Endodermal cell (in vitro differentiated cells): Measurements from ENCODE around the gene ARHGEF40. TPM values are rescaled to one million over a fixed set of nuclear protein-coding genes. Genes with fewer than 3 reads are reported as not detected.

Source experiments
- DNase-seq: peaks from one replicate; pipeline ENCODE4 v3.0.0-alpha.2; 2017
- H3K27ac ChIP-seq: 2 replicates; pipeline ENCODE4 v1.5.1; 2013; ENCODE audit warnings: mild to moderate bottlenecking, low read depth, low read length, moderate library complexity
- H3K27me3 ChIP-seq: 2 replicates; pipeline ENCODE4 v1.6.1; 2013; ENCODE audit warnings: mild to moderate bottlenecking, low read length, moderate library complexity; ENCODE audit not compliant: insufficient read depth, control insufficient read depth, poor library complexity, severe bottlenecking
- H3K36me3 ChIP-seq: 2 replicates; pipeline ENCODE4 v1.7.0; 2013; ENCODE audit warnings: mild to moderate bottlenecking, low read length, moderate library complexity; ENCODE audit not compliant: control insufficient read depth, insufficient read depth
- H3K4me1 ChIP-seq: one replicate; pipeline ENCODE4 v1.7.0; 2013; ENCODE audit warnings: low read length; ENCODE audit not compliant: control insufficient read depth, insufficient read depth
- H3K4me3 ChIP-seq: 2 replicates; pipeline ENCODE4 v1.5.1; 2013; ENCODE audit warnings: mild to moderate bottlenecking, low read length, moderate library complexity
- H3K9ac ChIP-seq: 2 replicates; pipeline ENCODE4 v1.6.1; 2013; ENCODE audit warnings: mild to moderate bottlenecking, low read length, moderate library complexity; ENCODE audit not compliant: poor library complexity, severe bottlenecking; ENCODE audit errors: extremely low read depth
- H3K9me3 ChIP-seq: 2 replicates; pipeline ENCODE4 v1.6.1; 2013; ENCODE audit warnings: mild to moderate bottlenecking, low read length, moderate library complexity; ENCODE audit not compliant: control insufficient read depth
- H3K27ac Mint-ChIP-seq: 2 replicates; pipeline ENCODE4 v1.8.0; 2020; ENCODE audit warnings: mixed read lengths
- H3K27me3 Mint-ChIP-seq: 2 replicates; pipeline ENCODE4 v1.8.0; 2021; ENCODE audit warnings: mild to moderate bottlenecking, mixed read lengths; ENCODE audit not compliant: insufficient read depth
- H3K36me3 Mint-ChIP-seq: 2 replicates; pipeline ENCODE4 v1.8.0; 2020; ENCODE audit warnings: low read depth, mixed read lengths
- H3K4me1 Mint-ChIP-seq: 2 replicates; pipeline ENCODE4 v1.8.0; 2020; ENCODE audit warnings: mixed read lengths
- H3K4me3 Mint-ChIP-seq: 2 replicates; pipeline ENCODE4 v1.8.0; 2020; ENCODE audit warnings: mild to moderate bottlenecking, moderate library complexity, mixed read lengths
- H3K9me3 Mint-ChIP-seq: 2 replicates; pipeline ENCODE4 v1.8.0; 2020; ENCODE audit warnings: mild to moderate bottlenecking, mixed read lengths
- WGBS, 2 experiments: methylation state at CpG; one replicate each; pipeline versions ENCODE4 v1.1.5 to v1.1.7; 2013; ENCODE audit warnings: missing lambda C conversion rate in 2 of 2, mixed read lengths in 1 of 2; ENCODE audit not compliant: insufficient coverage in 1 of 2, insufficient read length in 1 of 2; 5-methylcytosine and 5-hydroxymethylcytosine counted together
- total RNA-seq, 2 donors: library from RNA; stranded (reverse); fragmentation: NEBNext Ultra II Directional in 1 of 2; extraction: Animal tissue kit (Norgen Biotek cat#: 25700) in 1 of 2; gene quantifications; 2 replicates in 1 of 2; 3 replicates in 1 of 2; pipeline ENCODE4 v1.2.1, GENCODE V29; 2021
- TF ChIP-seq, protein P1 (sequence below): fragments of 200-600 bp; sonication (generic); conservative IDR thresholded peaks from 2 replicates; pipeline ENCODE4 v1.5.0; 2021; ENCODE audit warnings: antibody characterized with exemption, mild to moderate bottlenecking

The ARHGEF40 gene
- total RNA-seq, 2 donors from 2014 or later: 71.1 to 73.5 TPM

- H3K4me1 Mint-ChIP-seq: peaks cover 28% of the 10 kb centered on the region
- Histone ChIP-seq H3K36me3 (no peaks in the 10 kb centered on the region), H3K4me1 (peaks cover 10% of the 10 kb centered on the region), H3K27me3 (peaks cover 2% of the 10 kb centered on the region), H3K9ac (no peak overlapping the region), H3K9me3 (no peaks in the 10 kb centered on the region), H3K4me3 (no peak overlapping the region), H3K27ac (peak overlapping the region; percentile 21)
- H3K4me3 Mint-ChIP-seq: no peak overlapping the region
- no peaks in the 10 kb centered on the region for H3K36me3 Mint-ChIP-seq
- H3K9me3 Mint-ChIP-seq: no peaks in the 10 kb centered on the region
- TF ChIP-seq, protein P1, sequence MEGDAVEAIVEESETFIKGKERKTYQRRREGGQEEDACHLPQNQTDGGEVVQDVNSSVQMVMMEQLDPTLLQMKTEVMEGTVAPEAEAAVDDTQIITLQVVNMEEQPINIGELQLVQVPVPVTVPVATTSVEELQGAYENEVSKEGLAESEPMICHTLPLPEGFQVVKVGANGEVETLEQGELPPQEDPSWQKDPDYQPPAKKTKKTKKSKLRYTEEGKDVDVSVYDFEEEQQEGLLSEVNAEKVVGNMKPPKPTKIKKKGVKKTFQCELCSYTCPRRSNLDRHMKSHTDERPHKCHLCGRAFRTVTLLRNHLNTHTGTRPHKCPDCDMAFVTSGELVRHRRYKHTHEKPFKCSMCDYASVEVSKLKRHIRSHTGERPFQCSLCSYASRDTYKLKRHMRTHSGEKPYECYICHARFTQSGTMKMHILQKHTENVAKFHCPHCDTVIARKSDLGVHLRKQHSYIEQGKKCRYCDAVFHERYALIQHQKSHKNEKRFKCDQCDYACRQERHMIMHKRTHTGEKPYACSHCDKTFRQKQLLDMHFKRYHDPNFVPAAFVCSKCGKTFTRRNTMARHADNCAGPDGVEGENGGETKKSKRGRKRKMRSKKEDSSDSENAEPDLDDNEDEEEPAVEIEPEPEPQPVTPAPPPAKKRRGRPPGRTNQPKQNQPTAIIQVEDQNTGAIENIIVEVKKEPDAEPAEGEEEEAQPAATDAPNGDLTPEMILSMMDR: no peak
- H3K27ac Mint-ChIP-seq: no peak overlapping the region
- WGBS, 2 experiments: 81 to 86% methylated on average over 2 to 4 of the region's 4 CpGs
- H3K27me3 Mint-ChIP-seq: peaks cover 13% of the 10 kb centered on the region
- no peak for DNase-seq
These were observed 36.0 kb downstream of the ARHGEF40 start for GRCh38 chr14:21106176-21106497.

DNA sequence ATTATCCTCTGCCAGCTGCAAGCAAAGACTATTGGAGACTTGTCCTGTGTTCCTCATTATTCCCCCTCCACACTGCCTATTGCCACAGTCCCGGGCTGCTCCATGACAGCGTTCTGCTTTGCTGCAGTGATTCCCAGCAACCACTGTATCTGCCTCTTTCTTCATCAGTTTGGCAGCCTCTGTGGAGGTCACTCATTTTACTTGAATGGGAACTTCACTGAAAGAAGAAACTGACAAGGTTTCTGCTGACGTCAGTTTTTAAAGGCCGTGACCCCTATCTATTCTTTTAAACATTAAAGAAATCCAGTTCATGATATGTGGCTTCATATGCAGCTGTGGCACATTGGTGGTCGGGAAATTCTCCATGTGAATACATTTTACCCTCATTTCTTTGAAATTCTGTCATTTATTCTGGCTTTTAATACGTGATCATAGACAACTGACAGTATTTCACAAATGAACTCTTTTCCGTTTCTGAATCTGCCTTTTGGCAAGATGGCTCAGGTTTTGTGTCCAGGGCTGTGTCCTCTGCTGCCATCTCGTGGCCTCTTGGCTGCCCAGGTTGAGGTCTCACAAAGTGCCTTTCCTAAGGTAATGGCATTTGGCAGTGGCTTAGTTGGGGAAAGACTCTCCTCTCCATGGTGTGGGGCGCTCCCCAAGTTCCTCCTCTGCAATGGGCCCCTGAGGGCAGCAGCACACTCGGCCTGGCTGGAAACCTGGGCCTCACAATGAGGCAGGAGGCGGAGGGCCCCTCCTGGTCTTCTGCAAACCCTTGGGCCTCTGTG is 36.6 kb downstream of the ARHGEF40 start:
- peak; percentile 95 for DNase-seq
- no peak overlapping the region for H3K9ac ChIP-seq

GRCh38 chr14:21107283-21107800 is 37.2 kb downstream of the ARHGEF40 start:
- TF ChIP-seq, protein P1: no peak
- Histone ChIP-seq H3K4me1 (peaks cover 10% of the 10 kb centered on the region), H3K9me3 (no peaks in the 10 kb centered on the region), H3K36me3 (no peaks in the 10 kb centered on the region), H3K27me3 (no peaks in the 10 kb centered on the region), H3K27ac (peak overlapping the region; percentile 20), H3K9ac (no peak overlapping the region), H3K4me3 (no peak overlapping the region)
- Mint-ChIP-seq H3K27ac (peak overlapping the region; percentile 68), H3K9me3 (no peaks in the 10 kb centered on the region), H3K36me3 (no peaks in the 10 kb centered on the region), H3K4me1 (peaks cover 21% of the 10 kb centered on the region), H3K27me3 (peaks cover 1% of the 10 kb centered on the region), H3K4me3 (no peak overlapping the region)
- 68 to 80% methylated on average over 3 to 5 of the region's 5 CpGs for whole genome bisulfite sequencing, 2 experiments
- DNase-seq: no peak

More for the DNA sequence above, 36.6 kb downstream of the ARHGEF40 start:
- Mint-ChIP-seq H3K4me3 (no peak overlapping the region), H3K27ac (peak overlapping the region; percentile 68), H3K9me3 (no peaks in the 10 kb centered on the region), H3K27me3 (peaks cover 8% of the 10 kb centered on the region), H3K4me1 (peaks cover 27% of the 10 kb centered on the region), H3K36me3 (no peaks in the 10 kb centered on the region)
- Histone ChIP-seq H3K27me3 (no peaks in the 10 kb centered on the region), H3K9me3 (no peaks in the 10 kb centered on the region), H3K4me1 (peaks cover 10% of the 10 kb centered on the region), H3K27ac (peak overlapping the region; percentile 21), H3K36me3 (no peaks in the 10 kb centered on the region), H3K4me3 (no peak overlapping the region)
- TF ChIP-seq, protein P1: peak; percentile 95
- 34 to 40% methylated on average over 8 to 11 of the region's 11 CpGs for WGBS, 2 experiments
